Activated CD8-positive, alpha-beta T cell treated with anti-CD3 and anti-CD28 coated beads for 36 hours (primary cell): ENCODE measurements around the gene COX7A1. TPM values are rescaled to one million over a fixed set of nuclear protein-coding genes. Genes with fewer than 3 reads are reported as not detected.
"Not testable (repeated sequence)": the region's sequence is repeated elsewhere in the genome, so short reads cannot be mapped to it uniquely, and the experiment has no call there.

Experiments used
- ATAC-seq: fragments of 200-7000 bp; cut with Tn5 transposase; one replicate; pipeline ENCODE4 v1.10.0; 2021; ENCODE audit warnings: mild to moderate bottlenecking, moderate library complexity
- CTCF ChIA-PET: fragments of 350-600 bp; sonication (Branson Sonifier 250); formaldehyde crosslinking; loops from one replicate; lab custom pipeline; 2021; ENCODE audit warnings: antibody characterized with exemption; lab: Charles Lee
- POLR2A ChIA-PET: fragments of 350-600 bp; sonication (Branson Sonifier 250); formaldehyde crosslinking; loops from one replicate; lab custom pipeline; 2021; ENCODE audit warnings: antibody characterized with exemption; lab: Charles Lee
- DNase-seq: peaks from one replicate; pipeline ENCODE4 v3.0.0-alpha.2; 2020
- H3K27ac Mint-ChIP-seq: one replicate; pipeline ENCODE4 v1.8.0; 2021; ENCODE audit warnings: mild to moderate bottlenecking, mixed read lengths
- H3K27me3 Mint-ChIP-seq: one replicate; pipeline ENCODE4 v1.8.0; 2021; ENCODE audit warnings: mixed read lengths
- H3K36me3 Mint-ChIP-seq: one replicate; pipeline ENCODE4 v1.8.0; 2021; ENCODE audit warnings: low read depth, mixed read lengths
- H3K4me1 Mint-ChIP-seq: one replicate; pipeline ENCODE4 v1.8.0; 2021; ENCODE audit warnings: low read depth, mixed read lengths
- H3K4me3 Mint-ChIP-seq: one replicate; pipeline ENCODE4 v1.8.0; 2021; ENCODE audit warnings: mild to moderate bottlenecking, moderate library complexity, mixed read lengths
- H3K9me3 Mint-ChIP-seq: one replicate; pipeline ENCODE4 v1.8.0; 2021; ENCODE audit warnings: mixed read lengths
- intact Hi-C: fragments of 100-400 bp; cut with micrococcal nuclease; formaldehyde crosslinking; loops from one replicate; pipeline ENCODE4 v1.10.0; 2022
- total RNA-seq, 2 experiments: library from RNA; stranded (reverse); gene quantifications; one replicate each; pipeline ENCODE4 v1.2.3, GENCODE V29; 2021
- TF ChIP-seq, protein P1 (sequence below): fragments of 200-600 bp; IDR thresholded peaks from one replicate; pipeline ENCODE4 v1.8.0; 2022; ENCODE audit warnings: antibody characterized with exemption, mild to moderate bottlenecking

The COX7A1 gene
- not detected for total RNA-seq

DNA sequence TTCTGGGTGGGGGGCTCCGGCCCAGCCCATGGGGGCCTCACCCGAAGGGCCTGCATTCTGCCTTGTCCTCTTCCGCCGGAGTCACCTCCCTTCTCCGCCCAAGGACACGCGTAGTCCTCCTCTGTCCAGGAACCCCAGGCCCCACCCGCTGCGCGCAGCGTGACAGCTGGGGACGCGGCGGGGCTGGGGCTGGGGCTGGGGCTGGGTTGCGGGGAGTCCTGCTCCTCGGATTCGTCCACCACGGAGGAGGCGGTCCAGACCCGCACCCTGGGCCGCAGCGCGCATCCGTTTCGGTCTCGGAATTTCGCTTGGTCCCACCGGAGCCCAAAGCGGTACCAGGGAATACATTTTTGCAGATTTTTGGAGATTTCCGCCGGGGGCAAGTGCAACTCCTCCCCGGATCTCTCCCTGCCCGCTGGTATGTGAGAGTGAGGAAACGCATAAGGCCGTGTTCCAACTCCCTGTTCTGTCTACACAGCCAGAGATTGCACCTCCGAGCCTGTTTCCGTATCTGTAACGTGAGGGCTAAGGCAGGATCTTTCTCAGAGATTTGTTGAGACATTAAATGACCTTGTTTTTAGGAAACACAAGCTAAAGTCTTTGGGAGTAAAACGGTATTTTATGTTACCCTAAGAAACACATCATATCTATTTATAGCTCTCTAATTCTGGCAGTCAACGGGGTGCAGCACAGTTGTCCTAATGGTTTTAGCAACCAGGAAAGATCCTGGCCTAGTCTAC lies at the start of gene COX7A1:
Gene COX7A1 (minus strand): TSS at position 96 of the 740 bp plus-strand sequence. CDS start 40 bp downstream, at position 56.
- TF ChIP-seq, protein P1, sequence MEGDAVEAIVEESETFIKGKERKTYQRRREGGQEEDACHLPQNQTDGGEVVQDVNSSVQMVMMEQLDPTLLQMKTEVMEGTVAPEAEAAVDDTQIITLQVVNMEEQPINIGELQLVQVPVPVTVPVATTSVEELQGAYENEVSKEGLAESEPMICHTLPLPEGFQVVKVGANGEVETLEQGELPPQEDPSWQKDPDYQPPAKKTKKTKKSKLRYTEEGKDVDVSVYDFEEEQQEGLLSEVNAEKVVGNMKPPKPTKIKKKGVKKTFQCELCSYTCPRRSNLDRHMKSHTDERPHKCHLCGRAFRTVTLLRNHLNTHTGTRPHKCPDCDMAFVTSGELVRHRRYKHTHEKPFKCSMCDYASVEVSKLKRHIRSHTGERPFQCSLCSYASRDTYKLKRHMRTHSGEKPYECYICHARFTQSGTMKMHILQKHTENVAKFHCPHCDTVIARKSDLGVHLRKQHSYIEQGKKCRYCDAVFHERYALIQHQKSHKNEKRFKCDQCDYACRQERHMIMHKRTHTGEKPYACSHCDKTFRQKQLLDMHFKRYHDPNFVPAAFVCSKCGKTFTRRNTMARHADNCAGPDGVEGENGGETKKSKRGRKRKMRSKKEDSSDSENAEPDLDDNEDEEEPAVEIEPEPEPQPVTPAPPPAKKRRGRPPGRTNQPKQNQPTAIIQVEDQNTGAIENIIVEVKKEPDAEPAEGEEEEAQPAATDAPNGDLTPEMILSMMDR, result no peak
- intact Hi-C loops, result no loop called here
- POLR2A ChIA-PET, result interaction anchor here (0.9 to 1.0 kb wide), 2 partner anchors 8 to 22 kb away, joined by 3 read pairs; no protein-coding TSS in a partner anchor
- ATAC-seq (no peak), DNase-seq (no peak)
- Mint-ChIP-seq H3K36me3 (peaks cover 21% of the 10 kb centered on the region), H3K9me3 (no peaks in the 10 kb centered on the region), H3K4me1 (no peaks in the 10 kb centered on the region), H3K27me3 (no peaks in the 10 kb centered on the region), H3K4me3 (no peak within 1 kb of the TSS), H3K27ac (no peak within 1 kb of the TSS)
- CTCF ChIA-PET, result interaction anchor here (2.2 to 2.3 kb wide), 2 partner anchors 17 to 25 kb away, joined by 9 to 12 read pairs; no protein-coding TSS in a partner anchor

DNA sequence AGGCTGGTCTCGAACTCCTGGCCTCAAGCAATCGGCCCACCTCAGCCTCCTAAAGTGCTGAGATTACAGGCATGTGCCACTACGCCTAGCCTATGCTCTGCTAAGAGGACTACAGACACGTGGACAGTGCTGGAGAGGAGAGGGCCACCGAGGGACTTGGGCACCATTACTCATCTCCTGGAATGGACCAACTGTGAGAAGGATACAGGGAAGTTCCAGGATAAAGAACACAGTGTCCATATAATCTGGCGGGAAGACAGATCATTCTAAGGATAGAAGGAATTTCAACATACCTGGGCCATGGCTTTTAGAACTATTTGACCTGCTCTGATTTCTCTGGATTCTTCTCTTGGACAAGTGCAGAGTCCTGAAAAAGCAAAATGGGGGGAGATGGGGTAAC lies 49.4 kb upstream of the COX7A1 start:
- H3K36me3 Mint-ChIP-seq, result no peaks in the 10 kb centered on the region
- DNase-seq (no peak), ATAC-seq (no peak)
- ChIA-PET CTCF (no interaction called here), POLR2A (no interaction called here)
- TF ChIP-seq, protein P1, result no peak
- H3K4me3 Mint-ChIP-seq, result no peak overlapping the region
- H3K27me3 Mint-ChIP-seq, result no peaks in the 10 kb centered on the region
- H3K27ac Mint-ChIP-seq, result no peak overlapping the region
- no peaks in the 10 kb centered on the region for H3K9me3 Mint-ChIP-seq
- H3K4me1 Mint-ChIP-seq, result no peaks in the 10 kb centered on the region
- intact Hi-C loops, result no loop called here

DNA sequence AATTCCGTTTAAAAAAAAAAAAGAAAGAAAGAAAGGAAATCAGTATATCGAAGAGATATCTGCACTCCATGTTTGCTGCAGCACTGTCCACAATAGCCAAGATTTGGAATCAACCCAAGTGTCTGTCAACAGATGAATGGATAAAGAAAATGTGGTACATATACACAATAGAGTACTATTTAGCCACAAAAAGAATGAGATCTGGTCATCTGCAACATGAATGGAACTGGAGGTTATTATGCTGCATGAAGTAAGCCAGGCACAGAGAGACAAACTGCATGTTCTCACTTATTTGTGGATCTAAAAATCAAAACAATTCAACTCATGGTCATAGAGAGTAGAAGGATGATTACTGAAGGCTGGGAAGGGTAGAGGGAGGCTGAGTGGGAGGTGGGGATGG lies 45.9 kb upstream of the COX7A1 start:
- intact Hi-C loops, result no loop called here
- TF ChIP-seq, protein P1, result no peak
- no peaks in the 10 kb centered on the region for H3K4me1 Mint-ChIP-seq
- no peak overlapping the region for H3K4me3 Mint-ChIP-seq
- no peaks in the 10 kb centered on the region for H3K9me3 Mint-ChIP-seq
- ChIA-PET POLR2A (no interaction called here), CTCF (no interaction called here)
- ATAC-seq (no peak), DNase-seq (no peak)
- H3K27ac Mint-ChIP-seq, result no peak overlapping the region
- H3K27me3 Mint-ChIP-seq, result no peaks in the 10 kb centered on the region
- H3K36me3 Mint-ChIP-seq, result peaks cover 3% of the 10 kb centered on the region

DNA sequence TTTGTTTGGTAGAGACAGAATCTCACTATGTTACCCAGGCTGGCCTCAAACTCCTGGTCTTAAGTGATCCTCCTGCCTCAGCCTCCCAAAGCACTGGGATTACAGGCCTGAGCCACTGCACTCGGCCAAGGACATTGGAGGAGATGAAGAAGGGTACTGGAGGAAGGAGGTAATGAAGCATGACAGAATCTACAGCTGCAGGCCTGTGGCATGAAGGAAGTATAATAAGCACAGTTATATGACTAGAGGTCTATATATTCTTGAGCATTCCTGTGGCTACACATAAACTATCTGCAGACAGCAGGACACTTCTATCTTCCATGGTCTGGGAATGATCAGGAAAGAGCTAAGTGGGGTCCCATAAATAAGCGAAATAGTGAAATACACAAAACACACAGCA lies 44.0 kb upstream of the COX7A1 start:
- H3K27ac Mint-ChIP-seq, result no peak overlapping the region
- ChIA-PET CTCF (no interaction called here), POLR2A (no interaction called here)
- H3K4me1 Mint-ChIP-seq, result no peaks in the 10 kb centered on the region
- intact Hi-C loops, result no loop called here
- ATAC-seq, result no peak
- no peaks in the 10 kb centered on the region for H3K9me3 Mint-ChIP-seq
- TF ChIP-seq, protein P1, result no peak
- DNase-seq, result no peak
- no peaks in the 10 kb centered on the region for H3K27me3 Mint-ChIP-seq
- H3K36me3 Mint-ChIP-seq, result peaks cover 3% of the 10 kb centered on the region
- no peak overlapping the region for H3K4me3 Mint-ChIP-seq

GRCh38 chr19:36186722-36187121 lies 34.5 kb upstream of the COX7A1 start:
- H3K27me3 Mint-ChIP-seq, DNase-seq, H3K9me3 Mint-ChIP-seq, H3K4me3 Mint-ChIP-seq, CTCF ChIA-PET, intact Hi-C loops, POLR2A ChIA-PET, H3K4me1 Mint-ChIP-seq, H3K27ac Mint-ChIP-seq, H3K36me3 Mint-ChIP-seq, ATAC-seq: not testable (repeated sequence)
